Spleen (tissue), 11 donors: ENCODE results near the gene BTBD10. TPM values are rescaled to one million over a fixed set of nuclear protein-coding genes. Genes with fewer than 3 reads are reported as not detected.

ENCODE experiments used
- DNase-seq: peaks from one replicate; pipeline ENCODE4 v3.0.0-alpha.2; 2020
- H3K27ac ChIP-seq, 8 donors: fragments of 200-600 bp; sonication (generic) in 7 of 8; 1 replicate in 4 of 8; 2 replicates in 4 of 8; pipeline versions ENCODE4 v1.5.0 to v1.8.0; 2016 to 2021; ENCODE audit warnings: inconsistent platforms in 4 of 8, mild to moderate bottlenecking in 4 of 8, moderate library complexity in 1 of 8
- H3K27me3 ChIP-seq, 7 donors: fragments of 200-600 bp; sonication (generic) in 6 of 7; replicated peaks in 1 of 7; 1 replicate in 4 of 7; 2 replicates in 3 of 7; pipeline versions ENCODE4 v1.5.0 to v1.8.0; 2016 to 2021; ENCODE audit warnings: inconsistent platforms in 3 of 7, mild to moderate bottlenecking in 1 of 7
- H3K36me3 ChIP-seq, 6 donors: fragments of 200-600 bp; sonication (generic) in 5 of 6; 1 replicate in 4 of 6; 2 replicates in 2 of 6; pipeline versions ENCODE4 v1.5.0 to v1.8.0; 2016 to 2021; ENCODE audit warnings: inconsistent platforms in 2 of 6
- H3K4me1 ChIP-seq, 6 donors: fragments of 200-600 bp; sonication (generic) in 5 of 6; 1 replicate in 3 of 6; 2 replicates in 3 of 6; pipeline versions ENCODE4 v1.5.0 to v1.8.0; 2016 to 2021; ENCODE audit warnings: inconsistent platforms in 3 of 6
- H3K4me3 ChIP-seq, 8 donors: fragments of 200-600 bp; sonication (generic) in 7 of 8; 1 replicate in 4 of 8; 2 replicates in 4 of 8; pipeline versions ENCODE4 v1.5.0 to v1.8.0; 2016 to 2021; ENCODE audit warnings: inconsistent platforms in 4 of 8, mild to moderate bottlenecking in 4 of 8, moderate library complexity in 2 of 8
- H3K9me3 ChIP-seq, 8 donors: fragments of 200-600 bp; sonication (generic) in 7 of 8; 1 replicate in 4 of 8; 2 replicates in 4 of 8; pipeline versions ENCODE4 v1.5.0 to v1.8.0; 2016 to 2021; ENCODE audit warnings: inconsistent platforms in 4 of 8
- CTCF ChIP-seq, 11 experiments: fragments of 200-600 bp in 7 of 11; fragments of 450-650 bp in 4 of 11; sonication (generic) in 4 of 11; IDR thresholded peaks in 8 of 11; conservative IDR thresholded peaks in 3 of 11; 1 replicate in 7 of 11; 2 replicates in 4 of 11; pipeline versions ENCODE4 v1.4.0 to v1.8.0; 2016 to 2021; ENCODE audit warnings: antibody characterized with exemption in 11 of 11, inconsistent platforms in 4 of 11, mild to moderate bottlenecking in 1 of 11
- POLR2A ChIP-seq, 3 donors: fragments of 450-650 bp; IDR thresholded peaks; one replicate each; pipeline ENCODE4 v1.5.1; 2017; ENCODE audit warnings: antibody characterized with exemption in 3 of 3, mild to moderate bottlenecking in 1 of 3
- POLR2AphosphoS5 ChIP-seq, 3 donors: sonication (generic); formaldehyde crosslinking; IDR thresholded peaks; one replicate each; pipeline ENCODE4 v1.5.1; 2017; ENCODE audit warnings: antibody characterized with exemption in 3 of 3
- WGBS, 5 donors: extraction: QIAGEN DNeasy Blood & Tissue Kit in 3 of 5; methylation state at CpG; one replicate each; pipeline versions ENCODE4 v1.1.5 to v1.1.7; 2013 to 2018; 5-methylcytosine and 5-hydroxymethylcytosine counted together
- intact Hi-C: fragments of 100-400 bp; cut with DNase I; formaldehyde crosslinking; loops from one replicate; pipeline ENCODE4 v1.15.0; 2023; ENCODE audit warnings: low total_unique reads
- polyA plus RNA-seq, 3 donors: library from polyadenylated mRNA; stranded (reverse); fragments of 200-250 nt; gene quantifications; one replicate each; pipeline ENCODE4 v1.2.1, GENCODE V29; 2013
- total RNA-seq, 7 donors: library from RNA; depleted of rRNA in 3 of 7; stranded (reverse); fragments of >200 nt in 3 of 7; fragmentation: NEBNext Ultra II Directional in 4 of 7; extraction: Animal tissue kit (Norgen Biotek cat#: 25700) in 4 of 7; gene quantifications; one replicate each; pipeline versions ENCODE4 v1.1.0 to v1.2.1, GENCODE V29; 2016 to 2021
- donor health status: healthy with polysubstance abuse.
- donor health status: DM: no; HTN: no; CAD: no; lungs with moderate emphysema.
- donor health status: DM: no; HTN: no; CAD: no.
- donor health status: Bipolar disorder and iron deficiency.
- donor health status: healthy.
- donor health status: DM: no; HTN: no; CAD: no.
- donor health status: DM: yes; HTN: yes; CAD: no.

Gene BTBD10
- total and polyA plus RNA-seq, 10 donors = 8.8 to 32.5 (median 25.1) TPM

GRCh38 chr11:13494051-13494450, 31.0 kb upstream of the BTBD10 start:
- TF ChIP-seq CTCF (IDR thresholded peaks at IDR 0.05 in 8 of 11, conservative IDR thresholded peaks at IDR 0.05 in 3 of 11) (no peak), POLR2A (IDR thresholded peaks at IDR 0.05) (no peak), POLR2AphosphoS5 (IDR thresholded peaks at IDR 0.05) (no peak)
- H3K9me3 ChIP-seq = peaks cover 0 to 3% (median 0%) of the 10 kb centered on the region in 8 donors
- 54 to 79% (median 67%) methylated on average over 3 of the region's 3 CpGs for WGBS, 5 donors

GRCh38 chr11:13487661-13488030, 24.6 kb upstream of the BTBD10 start:
- no peak for DNase-seq
- Histone ChIP-seq H3K9me3 (peaks cover 0 to 13% (median 0%) of the 10 kb centered on the region in 8 donors), H3K27me3 (no peaks in the 10 kb centered on the region), H3K27ac (peak overlapping the region in 2 of 8 donors; percentile 7 to 26), H3K4me3 (peak overlapping the region in 4 of 8 donors; percentile 7 to 44 (median 26)), H3K4me1 (no peaks in the 10 kb centered on the region), H3K36me3 (no peaks in the 10 kb centered on the region)
- intact Hi-C loops = no loop called here
- no peak for TF ChIP-seq CTCF (IDR thresholded peaks at IDR 0.05 in 8 of 11, conservative IDR thresholded peaks at IDR 0.05 in 3 of 11)
- TF ChIP-seq POLR2A (IDR thresholded peaks at IDR 0.05) = no peak
- TF ChIP-seq POLR2AphosphoS5 (IDR thresholded peaks at IDR 0.05) = no peak
- 42 to 64% (median 61%) methylated on average over 5 of the region's 5 CpGs for WGBS, 5 donors

More at GRCh38 chr11:13494051-13494450, 31.0 kb upstream of the BTBD10 start:
- H3K4me1 ChIP-seq = no peaks in the 10 kb centered on the region
- no peak for DNase-seq
- H3K36me3 ChIP-seq = no peaks in the 10 kb centered on the region
- no peak overlapping the region for H3K4me3 ChIP-seq
- H3K27me3 ChIP-seq = peaks cover 0 to 7% (median 0%) of the 10 kb centered on the region in 7 donors
- intact Hi-C loops = no loop called here
- no peak overlapping the region for H3K27ac ChIP-seq

- intact Hi-C loops = no loop called here
- no peaks in the 10 kb centered on the region for H3K4me1 ChIP-seq
- H3K9me3 ChIP-seq = peaks cover 0 to 13% (median 0%) of the 10 kb centered on the region in 8 donors
- H3K36me3 ChIP-seq = no peaks in the 10 kb centered on the region
- TF ChIP-seq CTCF (IDR thresholded peaks at IDR 0.05 in 8 of 11, conservative IDR thresholded peaks at IDR 0.05 in 3 of 11) = peak in 9 of 11 experiments; percentile 16 to 61 (median 40)
- no peak for TF ChIP-seq POLR2A (IDR thresholded peaks at IDR 0.05)
- TF ChIP-seq POLR2AphosphoS5 (IDR thresholded peaks at IDR 0.05) = peak in 2 of 3 donors; percentile 29 to 50
- DNase-seq = peak; percentile 88
- WGBS, 5 donors = 58 to 71% (median 58%) methylated on average over 26 of the region's 26 CpGs
- H3K27ac ChIP-seq = peak overlapping the region in 2 of 8 donors; percentile 7 to 26
- H3K27me3 ChIP-seq = no peaks in the 10 kb centered on the region
- peak overlapping the region in 4 of 8 donors; percentile 7 to 44 (median 26) for H3K4me3 ChIP-seq
These were observed 24.1 kb upstream of the BTBD10 start for GRCh38 chr11:13486926-13487660.

GRCh38 chr11:13480198-13480597, 17.2 kb upstream of the BTBD10 start:
- WGBS, 5 donors = 90 to 95% (median 92%) methylated on average over 2 to 9 of the region's 9 CpGs
- DNase-seq = no peak
- H3K36me3 ChIP-seq = no peaks in the 10 kb centered on the region
- intact Hi-C loops = no loop called here
- peaks cover 0 to 9% (median 0%) of the 10 kb centered on the region in 8 donors for H3K9me3 ChIP-seq
- no peak overlapping the region for H3K4me3 ChIP-seq
- TF ChIP-seq POLR2AphosphoS5 (IDR thresholded peaks at IDR 0.05) = no peak
- no peak for TF ChIP-seq POLR2A (IDR thresholded peaks at IDR 0.05)
- no peak for TF ChIP-seq CTCF (IDR thresholded peaks at IDR 0.05 in 8 of 11, conservative IDR thresholded peaks at IDR 0.05 in 3 of 11)
- H3K27me3 ChIP-seq = peaks cover 0 to 17% (median 0%) of the 10 kb centered on the region in 7 donors
- no peak overlapping the region for H3K27ac ChIP-seq
- H3K4me1 ChIP-seq = no peaks in the 10 kb centered on the region
